ENCODE measurements around the gene ZNF613.

The ZNF613 gene

GRCh38 chr19:51946602-51947001, 19.3 kb downstream of the ZNF613 start:
- TF ChIP-seq POU6F1 (CRISPR knock-in tag; IDR thresholded peaks at IDR 0.05; ENCODE audit: borderline replicate concordance, low read depth) (no peak), ZFP3 (CRISPR knock-in tag; IDR thresholded peaks at IDR 0.05) (no peak), ESRRG (CRISPR knock-in tag; IDR thresholded peaks at IDR 0.05) (no peak), ZNF70 (CRISPR knock-in tag; IDR thresholded peaks at IDR 0.05) (no peak), TOX (CRISPR knock-in tag; IDR thresholded peaks at IDR 0.05; ENCODE audit: borderline replicate concordance) (no peak), ZNF8 (CRISPR knock-in tag; IDR thresholded peaks at IDR 0.05) (no peak), ZNF565 (CRISPR knock-in tag; conservative IDR thresholded peaks at IDR 0.05; ENCODE audit: low read depth) (no peak), OSR1 (CRISPR knock-in tag; IDR thresholded peaks at IDR 0.05) (no peak), TSHZ2 (CRISPR knock-in tag; IDR thresholded peaks at IDR 0.05) (no peak), BACH2 (CRISPR knock-in tag; IDR thresholded peaks at IDR 0.05; ENCODE audit: borderline replicate concordance) (no peak), CSDC2 (CRISPR knock-in tag; IDR thresholded peaks at IDR 0.05) (no peak), TCF4 (CRISPR knock-in tag; IDR thresholded peaks at IDR 0.05; ENCODE audit: borderline replicate concordance) (no peak), SNAI2 (CRISPR knock-in tag; IDR thresholded peaks at IDR 0.05) (no peak), ARNTL (CRISPR knock-in tag; IDR thresholded peaks at IDR 0.05; ENCODE audit: borderline replicate concordance, low read depth) (no peak), RARB (CRISPR knock-in tag; IDR thresholded peaks at IDR 0.05) (no peak), PPARA (CRISPR knock-in tag; IDR thresholded peaks at IDR 0.05; ENCODE audit: borderline replicate concordance) (no peak), CREB5 (CRISPR knock-in tag; IDR thresholded peaks at IDR 0.05; ENCODE audit: low read depth) (no peak)

GRCh38 chr19:51948975-51949374, 21.7 kb downstream of the ZNF613 start:
- no peak for ATAC-seq

More at GRCh38 chr19:51946602-51947001, 19.3 kb downstream of the ZNF613 start:
- no peak for ATAC-seq

More at GRCh38 chr19:51948975-51949374, 21.7 kb downstream of the ZNF613 start:
- TF ChIP-seq OSR1 (CRISPR knock-in tag; IDR thresholded peaks at IDR 0.05), result no peak
- no peak for TF ChIP-seq RARB (CRISPR knock-in tag; IDR thresholded peaks at IDR 0.05)
- no peak for TF ChIP-seq ZNF70 (CRISPR knock-in tag; IDR thresholded peaks at IDR 0.05)
- no peak for TF ChIP-seq ZFP3 (CRISPR knock-in tag; IDR thresholded peaks at IDR 0.05)
- TF ChIP-seq PATZ1 (CRISPR knock-in tag; IDR thresholded peaks at IDR 0.05; ENCODE audit: borderline replicate concordance), result no peak
- no peak for TF ChIP-seq POU6F1 (CRISPR knock-in tag; IDR thresholded peaks at IDR 0.05; ENCODE audit: borderline replicate concordance, low read depth)
- no peak for TF ChIP-seq GLIS3 (CRISPR knock-in tag; IDR thresholded peaks at IDR 0.05)
- TF ChIP-seq ISL1 (CRISPR knock-in tag; IDR thresholded peaks at IDR 0.05), result no peak
- no peak for TF ChIP-seq CSRNP3 (CRISPR knock-in tag; IDR thresholded peaks at IDR 0.05)
- TF ChIP-seq ARNTL (CRISPR knock-in tag; IDR thresholded peaks at IDR 0.05; ENCODE audit: borderline replicate concordance, low read depth), result no peak
- no peak for TF ChIP-seq BACH2 (CRISPR knock-in tag; IDR thresholded peaks at IDR 0.05; ENCODE audit: borderline replicate concordance)
- no peak for TF ChIP-seq ZNF565 (CRISPR knock-in tag; conservative IDR thresholded peaks at IDR 0.05; ENCODE audit: low read depth)
- no peak for TF ChIP-seq PPARA (CRISPR knock-in tag; IDR thresholded peaks at IDR 0.05; ENCODE audit: borderline replicate concordance)
- TF ChIP-seq SNAI2 (CRISPR knock-in tag; IDR thresholded peaks at IDR 0.05), result no peak
- TF ChIP-seq TCF4 (CRISPR knock-in tag; IDR thresholded peaks at IDR 0.05; ENCODE audit: borderline replicate concordance), result no peak
- no peak for TF ChIP-seq ZC3H10 (CRISPR knock-in tag; IDR thresholded peaks at IDR 0.05)
- TF ChIP-seq TSHZ2 (CRISPR knock-in tag; IDR thresholded peaks at IDR 0.05), result no peak
- TF ChIP-seq ESRRG (CRISPR knock-in tag; IDR thresholded peaks at IDR 0.05), result no peak
